ENCODE results near the gene RPL39L.

DNA sequence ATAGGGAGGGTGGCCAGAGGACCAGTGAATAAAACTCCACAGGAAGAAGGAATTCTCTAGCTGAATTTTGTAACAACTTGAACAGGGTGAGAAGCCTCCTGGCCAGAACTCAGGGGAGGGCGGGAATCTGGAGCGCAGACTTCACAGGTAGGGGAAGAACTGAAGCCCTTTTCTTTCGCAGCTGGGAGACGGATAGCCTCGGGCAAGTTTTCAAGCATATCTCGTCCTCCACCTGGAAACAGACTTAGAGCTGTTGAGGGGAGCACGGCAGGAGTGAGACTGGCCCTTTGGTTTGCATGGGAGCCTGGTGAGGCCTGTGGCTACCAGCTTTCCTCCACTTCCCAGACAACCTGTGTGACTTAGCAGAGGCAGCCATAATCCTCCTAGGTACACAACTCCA lies 10.9 kb upstream of the RPL39L start:
- TF ChIP-seq, protein P1, sequence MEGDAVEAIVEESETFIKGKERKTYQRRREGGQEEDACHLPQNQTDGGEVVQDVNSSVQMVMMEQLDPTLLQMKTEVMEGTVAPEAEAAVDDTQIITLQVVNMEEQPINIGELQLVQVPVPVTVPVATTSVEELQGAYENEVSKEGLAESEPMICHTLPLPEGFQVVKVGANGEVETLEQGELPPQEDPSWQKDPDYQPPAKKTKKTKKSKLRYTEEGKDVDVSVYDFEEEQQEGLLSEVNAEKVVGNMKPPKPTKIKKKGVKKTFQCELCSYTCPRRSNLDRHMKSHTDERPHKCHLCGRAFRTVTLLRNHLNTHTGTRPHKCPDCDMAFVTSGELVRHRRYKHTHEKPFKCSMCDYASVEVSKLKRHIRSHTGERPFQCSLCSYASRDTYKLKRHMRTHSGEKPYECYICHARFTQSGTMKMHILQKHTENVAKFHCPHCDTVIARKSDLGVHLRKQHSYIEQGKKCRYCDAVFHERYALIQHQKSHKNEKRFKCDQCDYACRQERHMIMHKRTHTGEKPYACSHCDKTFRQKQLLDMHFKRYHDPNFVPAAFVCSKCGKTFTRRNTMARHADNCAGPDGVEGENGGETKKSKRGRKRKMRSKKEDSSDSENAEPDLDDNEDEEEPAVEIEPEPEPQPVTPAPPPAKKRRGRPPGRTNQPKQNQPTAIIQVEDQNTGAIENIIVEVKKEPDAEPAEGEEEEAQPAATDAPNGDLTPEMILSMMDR (IDR thresholded peaks at IDR 0.05), result no peak
- TF ChIP-seq POLR2A (IDR thresholded peaks at IDR 0.05; ENCODE audit: low read depth), result no peak
- no peak for TF ChIP-seq EP300 (IDR thresholded peaks at IDR 0.05)

Measured in esophagus muscularis mucosa (tissue), 4 donors.